Measurements from ENCODE around the gene STYXL1.
"Not testable (repeated sequence)": the region's sequence is repeated elsewhere in the genome, so short reads cannot be mapped to it uniquely, and the experiment has no call there.

GRCh38 chr7:76093531-76093930, 45.7 kb upstream of the STYXL1 start:
- not testable (repeated sequence) for TF ChIP-seq EZH2 (IDR thresholded peaks at IDR 0.05; ENCODE audit: low read depth, unreplicated experiment); CTCF (conservative IDR thresholded peaks at IDR 0.05; ENCODE audit: low read depth in 2 of 2); ZNF331 (CRISPR knock-in tag; IDR thresholded peaks at IDR 0.05; ENCODE audit: low read depth); POLR2AphosphoS5 (IDR thresholded peaks at IDR 0.05; ENCODE audit: low read depth); EZH2phosphoT487 (IDR thresholded peaks at IDR 0.05; ENCODE audit: unreplicated experiment); CREB1 (CRISPR knock-in tag; IDR thresholded peaks at IDR 0.05; ENCODE audit: low read depth); JUNB (IDR thresholded peaks at IDR 0.05; ENCODE audit: unreplicated experiment); REST (IDR thresholded peaks at IDR 0.05; ENCODE audit: unreplicated experiment); ETS1 (IDR thresholded peaks at IDR 0.05)

Data from GM23338 (cell line).